Ramos (cell line): ENCODE results near the gene FOXN4.

Experiments used
- in situ Hi-C: fragments of 300-500 bp; cut with MboI; formaldehyde crosslinking; loops from one replicate; pipeline ENCODE4 v1.14.3; 2022; ENCODE audit warnings: low sequenced_read_pairs; ENCODE audit not compliant: unreplicated experiment

Gene FOXN4

DNA sequence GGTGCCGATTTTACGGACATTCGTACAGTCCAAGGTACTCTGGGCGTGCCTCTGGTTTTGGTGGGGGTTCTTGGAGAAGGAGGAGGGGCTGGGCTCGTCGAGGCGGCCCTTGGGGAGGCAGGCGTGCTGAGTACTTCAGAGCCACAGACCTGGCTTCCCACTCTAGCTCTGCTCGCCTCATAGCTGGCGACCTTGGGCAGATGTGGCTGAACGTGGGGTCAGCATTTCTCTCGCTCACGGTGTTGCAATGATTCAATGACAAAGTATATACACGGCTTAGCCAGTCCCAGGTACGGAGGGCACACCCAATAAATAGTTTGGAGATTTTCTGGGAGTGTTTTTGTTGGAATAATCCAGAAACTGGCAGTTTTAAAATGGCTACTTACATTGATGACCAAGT, 75.1 kb downstream of the FOXN4 start:
- in situ Hi-C loops = no loop called here

GRCh38 chr12:109232731-109233130, 76.4 kb downstream of the FOXN4 start:
- in situ Hi-C loops = no loop called here

DNA sequence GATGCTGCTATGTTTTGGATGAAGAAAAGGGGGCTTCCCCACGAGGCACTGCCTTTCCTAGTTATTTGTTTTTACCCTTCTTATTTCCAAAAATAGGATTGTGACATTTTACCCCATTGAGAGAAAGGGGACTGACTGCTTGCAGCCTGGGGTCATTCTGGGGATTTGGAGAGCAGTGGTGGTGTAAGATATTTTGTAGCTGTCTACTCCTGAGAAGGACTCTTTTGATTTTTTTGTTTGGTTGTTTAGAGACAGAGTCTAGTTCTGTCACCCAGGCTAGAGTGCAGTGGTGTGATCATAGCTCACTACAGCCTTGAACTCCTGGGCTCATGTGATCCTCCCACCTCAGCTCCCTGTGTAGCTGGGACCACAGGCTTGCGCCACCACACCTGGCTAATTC, 78.9 kb downstream of the FOXN4 start:
- in situ Hi-C loops = no loop called here

DNA sequence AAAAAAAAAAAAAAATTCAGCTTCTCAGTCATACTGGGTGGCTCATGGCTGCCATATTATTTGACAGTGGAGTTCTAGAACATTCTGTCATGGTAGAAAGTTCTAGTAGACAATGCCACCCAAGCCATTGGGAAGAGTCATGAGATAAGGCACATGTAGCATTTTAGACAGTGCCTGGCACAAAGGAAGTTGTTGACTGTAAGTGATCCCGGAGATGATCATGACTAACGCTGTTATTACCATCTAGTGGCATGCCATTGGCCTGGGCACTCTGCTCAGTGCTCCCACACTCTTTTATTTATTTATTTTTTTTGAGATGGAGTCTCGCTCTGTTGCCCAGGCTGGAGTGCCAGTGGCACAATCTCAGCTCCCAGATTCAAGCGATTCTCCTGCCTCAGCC, 80.4 kb downstream of the FOXN4 start:
- in situ Hi-C loops = no loop called here
